HT-29 (cell line): ENCODE data around the gene PROB1. TPM values are rescaled to one million over a fixed set of nuclear protein-coding genes. Genes with fewer than 3 reads are reported as not detected.
"Not testable (repeated sequence)": the region's sequence is repeated elsewhere in the genome, so short reads cannot be mapped to it uniquely, and the experiment has no call there.

ENCODE experiments used
- DNase-seq: peaks from one replicate; pipeline ENCODE4 v3.0.0-alpha.2; 2015; ENCODE audit warnings: low spot score
- total RNA-seq: library from RNA; depleted of rRNA; stranded (reverse); fragments of >200 nt; shearing (Covaris generic); gene quantifications from 2 replicates; pipeline ENCODE4 v1.2.3, GENCODE V29; 2014; rRNA removed

Gene PROB1
- 1.5 and 2.0 TPM in 2 replicates for total RNA-seq

- DNase-seq = no peak
Measured at GRCh38 chr5:139394654-139395566, at the start of gene PROB1. TSS of gene PROB1 (minus strand) at chr5:139395104. CDS start at chr5:139395081, 23 bp downstream.

GRCh38 chr5:139443831-139444453 lies 49.0 kb upstream of the PROB1 start:
- no peak for DNase-seq

- not testable (repeated sequence) for DNase-seq
Measured at GRCh38 chr5:139440416-139440815, 45.5 kb upstream of the PROB1 start.

GRCh38 chr5:139439013-139439903 lies 44.4 kb upstream of the PROB1 start, which contains the start of gene DNAJC18:
TSS of gene DNAJC18 (minus strand) at chr5:139439525. CDS start at chr5:139439445, 80 bp downstream.
- DNase-seq = peak; percentile 87

GRCh38 chr5:139438707-139439012 lies 43.8 kb upstream of the PROB1 start:
- no peak for DNase-seq

GRCh38 chr5:139435676-139436075 lies 40.8 kb upstream of the PROB1 start:
- DNase-seq = no peak

- DNase-seq = no peak
Measured at GRCh38 chr5:139431706-139432105, 36.8 kb upstream of the PROB1 start.

- no peak for DNase-seq
Measured at GRCh38 chr5:139430015-139430414, 35.1 kb upstream of the PROB1 start.

GRCh38 chr5:139426203-139426885 lies 31.4 kb upstream of the PROB1 start:
- no peak for DNase-seq

GRCh38 chr5:139425497-139425896 lies 30.6 kb upstream of the PROB1 start:
- DNase-seq = no peak

- peak; percentile 81 for DNase-seq
Measured at GRCh38 chr5:139422307-139422893, 27.5 kb upstream of the PROB1 start.

GRCh38 chr5:139419226-139420192 lies 24.6 kb upstream of the PROB1 start:
- peak; percentile 31 for DNase-seq

- no peak for DNase-seq
Measured at GRCh38 chr5:139418793-139419192, 23.9 kb upstream of the PROB1 start.

GRCh38 chr5:139417214-139417613 lies 22.3 kb upstream of the PROB1 start:
- no peak for DNase-seq

GRCh38 chr5:139416651-139417050 lies 21.7 kb upstream of the PROB1 start:
- DNase-seq = no peak

- no peak for DNase-seq
Measured at GRCh38 chr5:139415869-139416268, 21.0 kb upstream of the PROB1 start.

GRCh38 chr5:139415221-139415861 lies 20.4 kb upstream of the PROB1 start:
- DNase-seq = no peak

GRCh38 chr5:139414581-139415130 lies 19.8 kb upstream of the PROB1 start:
- DNase-seq = no peak

- no peak for DNase-seq
Measured at GRCh38 chr5:139413963-139414362, 19.1 kb upstream of the PROB1 start.
